HepG2 (cell line): ENCODE data around the gene BIRC6. TPM values are rescaled to one million over a fixed set of nuclear protein-coding genes. Genes with fewer than 3 reads are reported as not detected.

Experiments
- AGO2 ChIP-seq: fragments of 200-400 bp; formaldehyde crosslinking; optimal IDR thresholded peaks from 2 replicates; pipeline ENCODE3; 2017; ENCODE audit warnings: mild to moderate bottlenecking, low read depth, low read length, moderate library complexity
- ATF1 ChIP-seq: IDR thresholded peaks from 2 replicates; pipeline ENCODE4 v1.6.1; 2016; ENCODE audit warnings: mild to moderate bottlenecking, control low read depth
- CBX5 ChIP-seq: sonication (generic); formaldehyde crosslinking; IDR thresholded peaks from 2 replicates; pipeline ENCODE4 v1.4.0; 2020; ENCODE audit warnings: missing genetic modification reagents, borderline replicate concordance
- CEBPB ChIP-seq: IDR thresholded peaks from 2 replicates; pipeline ENCODE4 v1.6.1; 2011; ENCODE audit warnings: low read depth, low read length, improper control_type of control experiment, borderline replicate concordance
- CREBL2 ChIP-seq: sonication (generic); formaldehyde crosslinking; IDR thresholded peaks from 2 replicates; pipeline ENCODE4 v1.8.1; 2023; ENCODE audit warnings: missing genetic modification reagents, mild to moderate bottlenecking, borderline replicate concordance
- HNRNPK ChIP-seq: fragments of 200-400 bp; formaldehyde crosslinking; IDR thresholded peaks from 2 replicates; pipeline ENCODE4 v1.6.1; 2018; ENCODE audit warnings: low read length, low read depth, moderate library complexity, mild to moderate bottlenecking; ENCODE audit not compliant: poor library complexity, severe bottlenecking
- SOX13 ChIP-seq, 3 experiments: fragments of 450-650 bp in 1 of 3; sonication (generic) in 1 of 3; formaldehyde crosslinking in 1 of 3; IDR thresholded peaks in 2 of 3; conservative IDR thresholded peaks in 1 of 3; 2 replicates each; pipeline versions ENCODE4 v1.5.0 to v1.6.1; 2016 to 2020; ENCODE audit warnings: antibody characterized with exemption in 1 of 3, mild to moderate bottlenecking in 1 of 3, missing compliant biosample characterization in 1 of 3, missing genetic modification reagents in 1 of 3, moderate library complexity in 1 of 3
- TBP ChIP-seq: sonication (generic); formaldehyde crosslinking; IDR thresholded peaks from 2 replicates; pipeline ENCODE4 v1.5.0; 2020; ENCODE audit warnings: missing genetic modification reagents
- TRAFD1 ChIP-seq: sonication (generic); formaldehyde crosslinking; IDR thresholded peaks from 2 replicates; pipeline ENCODE4 v1.5.1; 2020; ENCODE audit warnings: missing genetic modification reagents, mild to moderate bottlenecking, borderline replicate concordance
- ZBTB42 ChIP-seq: sonication (generic); formaldehyde crosslinking; IDR thresholded peaks from 2 replicates; pipeline ENCODE4 v1.5.0; 2020; ENCODE audit warnings: mild to moderate bottlenecking, missing genetic modification reagents
- ZFP62 ChIP-seq: sonication (generic); formaldehyde crosslinking; IDR thresholded peaks from 2 replicates; pipeline ENCODE4 v1.4.0; 2020; ENCODE audit warnings: missing genetic modification reagents
- ZNF264 ChIP-seq: sonication (generic); formaldehyde crosslinking; IDR thresholded peaks from 2 replicates; pipeline ENCODE4 v1.4.0; 2020; ENCODE audit warnings: missing genetic modification reagents
- ZNF503 ChIP-seq: sonication (generic); formaldehyde crosslinking; IDR thresholded peaks from 2 replicates; pipeline ENCODE4 v1.4.0; 2020; ENCODE audit warnings: missing genetic modification reagents
- ZNF574 ChIP-seq: sonication (generic); formaldehyde crosslinking; IDR thresholded peaks from 2 replicates; pipeline ENCODE4 v1.4.0; 2020; ENCODE audit warnings: missing genetic modification reagents
- ZNF775 ChIP-seq: sonication (generic); formaldehyde crosslinking; IDR thresholded peaks from 2 replicates; pipeline ENCODE4 v1.4.0; 2020; ENCODE audit warnings: missing genetic modification reagents, mild to moderate bottlenecking, moderate library complexity, borderline replicate concordance
- polyA plus RNA-seq, 8 experiments: library from polyadenylated mRNA; depleted of rRNA in 3 of 8; stranded (reverse) in 7 of 8; unstranded in 1 of 8; fragments of >200 nt; fragmentation: Illumina TruSeq in 4 of 8; extraction: Trizol in 4 of 8; gene quantifications; 2 replicates each; pipeline versions ENCODE4 v1.2.1 to v1.2.3, GENCODE V29; 2011 to 2016; ENCODE audit warnings: low read depth in 4 of 8, missing spikeins in 1 of 8, mixed read lengths in 1 of 8; ENCODE audit not compliant: insufficient read depth in 1 of 8
- total RNA-seq, 5 experiments: library from RNA; depleted of rRNA; stranded (reverse); fragments of >200 nt; fragmentation: Illumina TruSeq; extraction: Trizol; gene quantifications; 2 replicates each; pipeline ENCODE4 v1.2.3, GENCODE V29; 2016; ENCODE audit warnings: low read depth in 1 of 5

Gene BIRC6
- total and polyA plus RNA-seq, 2 of the 13 experiments (the other 11 are each of a cell fraction or from before 2014, with no cell fraction given) = 65.6 to 120 TPM

GRCh38 chr2:32357318-32358110 is 691 bp downstream of the BIRC6 start (continued):
- no peak; the same call in 1 of the 2 replicates for TF ChIP-seq ZNF503 (CRISPR knock-in tag)
- TF ChIP-seq CEBPB = no peak
- TF ChIP-seq ZNF775 = peak; percentile 84
- TF ChIP-seq ZFP62 (CRISPR knock-in tag) = no peak
- 0 out of 2 replicates have a peak, but pooled peaks have one; percentile 1 for TF ChIP-seq TRAFD1 (CRISPR knock-in tag)
- TF ChIP-seq ATF1 (CRISPR knock-in tag) = no peak
- no peak for TF ChIP-seq ZNF574 (CRISPR knock-in tag)
- 0 out of 2 replicates have a peak, but pooled peaks have one; percentile 3 for TF ChIP-seq TBP (CRISPR knock-in tag)
- no peak for TF ChIP-seq SOX13 (IDR thresholded peaks at IDR 0.05)
- no peak; a peak in 1 of 4 replicates for TF ChIP-seq SOX13 (CRISPR knock-in tag; conservative IDR thresholded peaks at IDR 0.05 in 1 of 2, IDR thresholded peaks at IDR 0.05 in 1 of 2)
- TF ChIP-seq ZNF264 (CRISPR knock-in tag) = no peak
- 0 out of 2 replicates have a peak, but pooled peaks have one; percentile 31 for TF ChIP-seq CBX5 (CRISPR knock-in tag)
- TF ChIP-seq CREBL2 (CRISPR knock-in tag) = 0 out of 2 replicates have a peak, but pooled peaks have one; percentile 17
- TF ChIP-seq HNRNPK = peak; percentile 73
- TF ChIP-seq AGO2 = peak; percentile 87
- no peak for TF ChIP-seq ZBTB42 (CRISPR knock-in tag)
